Effector memory CD4-positive, alpha-beta T cell (primary cell): ENCODE results near the gene MANSC1.
A peak's percentile ranks its signal among the peaks of the same experiment; 100 is the strongest.

Experiments used
- DNase-seq, 3 donors: peaks; one replicate each; pipeline ENCODE4 v3.0.0-alpha.2; 2020
- H3K27ac ChIP-seq: 2 replicates; pipeline ENCODE4 v1.7.0; 2013; ENCODE audit warnings: mild to moderate bottlenecking, low read length, moderate library complexity; ENCODE audit not compliant: insufficient read depth, poor library complexity, severe bottlenecking
- H3K27me3 ChIP-seq: replicated peaks from 2 replicates; pipeline ENCODE4 v1.7.0; 2013; ENCODE audit warnings: mild to moderate bottlenecking, low read length; ENCODE audit not compliant: insufficient read depth, control insufficient read depth, poor library complexity, severe bottlenecking
- H3K36me3 ChIP-seq: 2 replicates; pipeline ENCODE4 v1.7.0; 2013; ENCODE audit warnings: mild to moderate bottlenecking, low read length, moderate library complexity; ENCODE audit not compliant: control insufficient read depth, insufficient read depth
- H3K4me1 ChIP-seq: 2 replicates; pipeline ENCODE4 v1.7.0; 2013; ENCODE audit warnings: low read length, mild to moderate bottlenecking; ENCODE audit not compliant: control insufficient read depth, insufficient read depth, poor library complexity, severe bottlenecking
- H3K4me3 ChIP-seq: 2 replicates; pipeline ENCODE4 v1.7.0; 2013; ENCODE audit warnings: low read length, low read depth, mild to moderate bottlenecking; ENCODE audit not compliant: insufficient read depth, poor library complexity, severe bottlenecking
- H3K9me3 ChIP-seq: 2 replicates; pipeline ENCODE4 v1.7.0; 2013; ENCODE audit warnings: mild to moderate bottlenecking, low read length, moderate library complexity; ENCODE audit not compliant: control insufficient read depth

The MANSC1 gene

GRCh38 chr12:12365931-12366431, 15.9 kb upstream of the MANSC1 start:
- H3K36me3 ChIP-seq, result peaks cover 15% of the 10 kb centered on the region
- no peaks in the 10 kb centered on the region for H3K27me3 ChIP-seq
- no peak for DNase-seq
- peaks cover 4% of the 10 kb centered on the region for H3K4me1 ChIP-seq
- H3K27ac ChIP-seq, result no peak overlapping the region
- no peak overlapping the region for H3K4me3 ChIP-seq
- H3K9me3 ChIP-seq, result no peaks in the 10 kb centered on the region

- Histone ChIP-seq H3K9me3 (no peaks in the 10 kb centered on the region), H3K27ac (no peak overlapping the region), H3K36me3 (peaks cover 14% of the 10 kb centered on the region), H3K4me1 (peaks cover 4% of the 10 kb centered on the region), H3K4me3 (no peak overlapping the region), H3K27me3 (no peaks in the 10 kb centered on the region)
- DNase-seq, result no peak
Measured at GRCh38 chr12:12365446-12365802, 15.4 kb upstream of the MANSC1 start.

GRCh38 chr12:12364787-12365445, 14.9 kb upstream of the MANSC1 start:
- Histone ChIP-seq H3K4me1 (peaks cover 4% of the 10 kb centered on the region), H3K27ac (no peak overlapping the region), H3K36me3 (peaks cover 14% of the 10 kb centered on the region), H3K27me3 (no peaks in the 10 kb centered on the region), H3K4me3 (no peak overlapping the region), H3K9me3 (no peaks in the 10 kb centered on the region)
- DNase-seq, result no peak

- Histone ChIP-seq H3K9me3 (no peaks in the 10 kb centered on the region), H3K27me3 (no peaks in the 10 kb centered on the region), H3K4me1 (no peaks in the 10 kb centered on the region), H3K36me3 (peaks cover 14% of the 10 kb centered on the region), H3K4me3 (peak overlapping the region; percentile 83), H3K27ac (peak overlapping the region; percentile 96)
- no peak for DNase-seq
Measured at GRCh38 chr12:12358528-12358927, 8.5 kb upstream of the MANSC1 start.

- DNase-seq, result no peak
- H3K4me3 ChIP-seq, result peak overlapping the region; percentile 83
- peaks cover 12% of the 10 kb centered on the region for H3K36me3 ChIP-seq
- H3K27me3 ChIP-seq, result no peaks in the 10 kb centered on the region
- H3K9me3 ChIP-seq, result no peaks in the 10 kb centered on the region
- peak overlapping the region; percentile 96 for H3K27ac ChIP-seq
- no peaks in the 10 kb centered on the region for H3K4me1 ChIP-seq
Measured at GRCh38 chr12:12357719-12358461, 7.8 kb upstream of the MANSC1 start.

GRCh38 chr12:12356896-12357718, 7.1 kb upstream of the MANSC1 start, which contains the start of gene BORCS5:
TSS of gene BORCS5 (plus strand) at chr12:12357078. CDS start at chr12:12357452, 374 bp downstream.
- Histone ChIP-seq H3K27me3 (no peaks in the 10 kb centered on the region), H3K27ac (peak within 1 kb of the TSS; percentile 96), H3K4me3 (peak within 1 kb of the TSS; percentile 83), H3K4me1 (no peaks in the 10 kb centered on the region), H3K9me3 (no peaks in the 10 kb centered on the region), H3K36me3 (peaks cover 9% of the 10 kb centered on the region)
- DNase-seq, result peak; percentile 97 to 98 (median 97)

- Histone ChIP-seq H3K4me3 (peak overlapping the region; percentile 83), H3K4me1 (no peaks in the 10 kb centered on the region), H3K36me3 (peaks cover 3% of the 10 kb centered on the region), H3K9me3 (no peaks in the 10 kb centered on the region), H3K27ac (peak overlapping the region; percentile 96), H3K27me3 (no peaks in the 10 kb centered on the region)
- no peak for DNase-seq
Measured at GRCh38 chr12:12356467-12356895, 6.4 kb upstream of the MANSC1 start.

- H3K36me3 ChIP-seq, result no peaks in the 10 kb centered on the region
- peaks cover 11% of the 10 kb centered on the region for H3K4me1 ChIP-seq
- H3K4me3 ChIP-seq, result no peak overlapping the region
- H3K27ac ChIP-seq, result no peak overlapping the region
- no peaks in the 10 kb centered on the region for H3K9me3 ChIP-seq
- no peak for DNase-seq
- H3K27me3 ChIP-seq, result no peaks in the 10 kb centered on the region
Measured at GRCh38 chr12:12353807-12354206, 3.8 kb upstream of the MANSC1 start.

- DNase-seq, result no peak
- Histone ChIP-seq H3K4me1 (peaks cover 11% of the 10 kb centered on the region), H3K4me3 (no peak overlapping the region), H3K9me3 (no peaks in the 10 kb centered on the region), H3K27me3 (no peaks in the 10 kb centered on the region), H3K27ac (no peak overlapping the region), H3K36me3 (no peaks in the 10 kb centered on the region)
Measured at GRCh38 chr12:12353276-12353675, 3.2 kb upstream of the MANSC1 start.
